ENCODE measurements around the gene DST. TPM values are rescaled to one million over a fixed set of nuclear protein-coding genes. Genes with fewer than 3 reads are reported as not detected.

DST gene
- total RNA-seq, 1 experiment from 2014 or later: 370 TPM

DNA sequence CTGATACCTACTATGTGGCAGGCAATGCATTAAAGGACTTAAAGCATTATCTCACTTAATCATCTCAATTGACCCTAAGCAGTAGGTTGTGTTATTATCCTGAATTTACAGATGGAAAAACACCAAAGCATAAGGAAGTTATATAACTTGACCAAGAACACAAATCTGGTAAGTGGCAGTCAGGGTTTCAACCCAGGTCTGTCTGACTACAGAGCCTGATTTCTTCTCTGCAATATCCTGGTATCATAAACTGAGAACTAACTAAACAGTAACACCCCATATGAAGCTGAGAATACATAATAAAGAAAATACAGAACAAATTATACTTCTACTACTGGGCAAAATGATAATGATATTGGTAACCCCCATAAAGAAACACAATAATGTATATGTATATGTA is 13.8 kb upstream of the DST start:
- ChIA-PET CTCF (interaction anchor here (0.8 to 1.5 kb wide), 3 partner anchors 11 to 12 kb away, joined by 3 to 5 read pairs (median 3); no protein-coding TSS in a partner anchor), POLR2A (interaction anchor here (1.7 to 34.6 kb wide), 5 partner anchors 6 to 36 kb away, joined by 6 to 1548 read pairs (median 1059); partner anchors contain the start of gene DST)
- no TSS peak for BruUV-seq (replicated peaks)
- no peak for DNase-seq (ENCODE audit: unreplicated experiment)
- intact Hi-C loops (cut with micrococcal nuclease): no loop called here
- Mint-ChIP-seq H3K27ac (ENCODE audit: low read depth, unreplicated experiment) (peak overlapping the region; percentile 84), H3K36me3 (ENCODE audit: insufficient read depth, unreplicated experiment) (peaks cover 15% of the 10 kb centered on the region), H3K4me3 (ENCODE audit: unreplicated experiment) (no peak overlapping the region), H3K9me3 (ENCODE audit: unreplicated experiment) (no peaks in the 10 kb centered on the region), H3K27me3 (ENCODE audit: insufficient read depth, unreplicated experiment) (no peaks in the 10 kb centered on the region), H3K4me1 (ENCODE audit: insufficient read depth, unreplicated experiment) (peaks cover 64% of the 10 kb centered on the region)
- no peak for TF ChIP-seq CTCF (IDR thresholded peaks at IDR 0.05; ENCODE audit: unreplicated experiment)

- TF ChIP-seq CTCF (IDR thresholded peaks at IDR 0.05; ENCODE audit: unreplicated experiment): no peak
- POLR2A ChIA-PET: interaction anchor here (1.7 to 34.6 kb wide), 5 partner anchors 6 to 36 kb away, joined by 6 to 1548 read pairs (median 1059); partner anchors contain the start of gene DST
- BruUV-seq (replicated peaks): no TSS peak
- H3K36me3 Mint-ChIP-seq (ENCODE audit: insufficient read depth, unreplicated experiment): peaks cover 15% of the 10 kb centered on the region
- H3K4me3 Mint-ChIP-seq (ENCODE audit: unreplicated experiment): no peak overlapping the region
- no peaks in the 10 kb centered on the region for H3K27me3 Mint-ChIP-seq (ENCODE audit: insufficient read depth, unreplicated experiment)
- H3K9me3 Mint-ChIP-seq (ENCODE audit: unreplicated experiment): no peaks in the 10 kb centered on the region
- peak overlapping the region; percentile 84 for H3K27ac Mint-ChIP-seq (ENCODE audit: low read depth, unreplicated experiment)
- H3K4me1 Mint-ChIP-seq (ENCODE audit: insufficient read depth, unreplicated experiment): peaks cover 67% of the 10 kb centered on the region
- intact Hi-C loops (cut with micrococcal nuclease): no loop called here
- CTCF ChIA-PET: interaction anchor here (0.8 to 1.5 kb wide), 4 partner anchors 12 to 17 kb away, joined by 3 to 5 read pairs (median 3); no protein-coding TSS in a partner anchor
- DNase-seq (ENCODE audit: unreplicated experiment): no peak
Measured at GRCh38 chr6:56655996-56656395, 13.3 kb upstream of the DST start.

DNA sequence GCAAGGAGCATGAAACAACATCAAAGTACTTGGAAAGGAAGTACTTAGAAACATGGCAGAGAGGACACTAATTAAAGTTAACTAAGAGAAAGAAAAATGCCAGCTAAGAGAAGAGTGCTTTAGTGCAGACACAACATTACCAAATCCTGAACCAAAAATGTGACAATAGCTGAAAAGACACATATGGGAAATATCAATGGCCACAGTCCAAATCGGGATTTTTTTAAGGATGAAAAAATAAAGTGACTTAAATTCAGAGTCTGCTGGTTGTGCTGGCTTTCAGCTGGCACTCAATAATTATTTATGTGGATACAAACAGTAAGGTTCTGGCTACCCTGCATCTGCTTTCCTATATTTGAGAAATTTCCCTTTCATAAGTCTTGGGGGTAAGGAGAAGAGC is 12.6 kb upstream of the DST start:
- CTCF ChIA-PET: interaction anchor here (0.7 to 1.5 kb wide), 3 partner anchors 12 to 18 kb away, joined by 3 to 6 read pairs (median 5); partner anchors contain the start of gene DST
- POLR2A ChIA-PET: interaction anchor here (0.8 to 34.6 kb wide), 6 partner anchors 6 to 96 kb away, joined by 3 to 1548 read pairs (median 536); partner anchors contain the start of gene DST
- Mint-ChIP-seq H3K9me3 (ENCODE audit: unreplicated experiment) (no peaks in the 10 kb centered on the region), H3K27me3 (ENCODE audit: insufficient read depth, unreplicated experiment) (no peaks in the 10 kb centered on the region), H3K36me3 (ENCODE audit: insufficient read depth, unreplicated experiment) (peaks cover 15% of the 10 kb centered on the region), H3K27ac (ENCODE audit: low read depth, unreplicated experiment) (peak overlapping the region; percentile 84), H3K4me1 (ENCODE audit: insufficient read depth, unreplicated experiment) (peaks cover 60% of the 10 kb centered on the region), H3K4me3 (ENCODE audit: unreplicated experiment) (no peak overlapping the region)
- DNase-seq (ENCODE audit: unreplicated experiment): no peak
- TF ChIP-seq CTCF (IDR thresholded peaks at IDR 0.05; ENCODE audit: unreplicated experiment): no peak
- BruUV-seq (replicated peaks): no TSS peak
- intact Hi-C loops (cut with micrococcal nuclease): no loop called here

DNA sequence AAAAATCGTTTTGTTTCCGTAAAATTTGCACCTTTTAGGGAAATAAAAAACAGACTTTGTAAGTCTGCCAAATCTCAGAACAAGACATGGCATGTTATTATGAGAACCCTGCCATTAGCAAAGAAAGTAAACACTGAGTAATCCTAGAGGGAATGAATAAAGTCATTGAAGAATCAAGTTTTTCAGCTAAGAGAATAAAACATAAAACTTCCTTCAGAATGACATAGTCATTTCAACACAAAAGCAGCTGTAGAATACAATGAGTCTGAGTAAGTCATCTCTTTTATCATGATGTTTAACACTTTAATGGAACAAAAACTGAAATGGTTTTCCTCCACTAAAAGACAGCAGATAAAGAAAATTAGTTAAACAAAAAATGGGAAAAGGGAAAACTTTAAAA is 10.3 kb upstream of the DST start:
- POLR2A ChIA-PET: interaction anchor here (0.6 to 34.6 kb wide), 8 partner anchors 4 to 285 kb away, joined by 3 to 1548 read pairs (median 32); partner anchors contain the start of gene DST
- BruUV-seq (replicated peaks): no TSS peak
- TF ChIP-seq CTCF (IDR thresholded peaks at IDR 0.05; ENCODE audit: unreplicated experiment): no peak
- Mint-ChIP-seq H3K9me3 (ENCODE audit: unreplicated experiment) (no peaks in the 10 kb centered on the region), H3K36me3 (ENCODE audit: insufficient read depth, unreplicated experiment) (peaks cover 25% of the 10 kb centered on the region), H3K4me3 (ENCODE audit: unreplicated experiment) (peak overlapping the region; percentile 66), H3K27me3 (ENCODE audit: insufficient read depth, unreplicated experiment) (no peaks in the 10 kb centered on the region), H3K27ac (ENCODE audit: low read depth, unreplicated experiment) (peak overlapping the region; percentile 99), H3K4me1 (ENCODE audit: insufficient read depth, unreplicated experiment) (peaks cover 57% of the 10 kb centered on the region)
- intact Hi-C loops (cut with micrococcal nuclease): no loop called here
- CTCF ChIA-PET: interaction anchor here (0.5 to 1.6 kb wide), 4 partner anchors 9 to 437 kb away, joined by 3 to 9 read pairs (median 4); no protein-coding TSS in a partner anchor
- peak; percentile 81 for DNase-seq (ENCODE audit: unreplicated experiment)

Measured in MCF 10A (cell line).